Dermis blood vessel endothelial cell (primary cell): ENCODE results near the gene DNAH3. TPM values are rescaled to one million over a fixed set of nuclear protein-coding genes. Genes with fewer than 3 reads are reported as not detected.
A peak's percentile ranks its signal among the peaks of the same experiment; 100 is the strongest.
"Not testable (repeated sequence)": the region's sequence is repeated elsewhere in the genome, so short reads cannot be mapped to it uniquely, and the experiment has no call there.

Experiments used
- DNase-seq: peaks from one replicate; pipeline ENCODE4 v3.0.0; 2010
- total RNA-seq: library from RNA; depleted of rRNA; stranded (reverse); fragments of >200 nt; gene quantifications from 2 replicates; pipeline ENCODE4 v1.2.3, GENCODE V29; 2014

Gene DNAH3
- total RNA-seq, 1 donor from 2014 or later = not detected

GRCh38 chr16:21167929-21168602, 17.4 kb upstream of the DNAH3 start:
- no peak for DNase-seq

- DNase-seq = no peak
Measured at GRCh38 chr16:21167360-21167759, 16.7 kb upstream of the DNAH3 start.

- DNase-seq = no peak
Measured at GRCh38 chr16:21166561-21166961, 15.9 kb upstream of the DNAH3 start.

GRCh38 chr16:21164521-21165168, 14.0 kb upstream of the DNAH3 start:
- no peak for DNase-seq

- DNase-seq = no peak
Measured at GRCh38 chr16:21163576-21163975, 12.9 kb upstream of the DNAH3 start.

- DNase-seq = no peak
Measured at GRCh38 chr16:21162661-21163151, 12.1 kb upstream of the DNAH3 start.

GRCh38 chr16:21161211-21161610, 10.6 kb upstream of the DNAH3 start:
- DNase-seq = no peak

GRCh38 chr16:21160276-21160675, 9.6 kb upstream of the DNAH3 start:
- no peak for DNase-seq

- DNase-seq = peak; percentile 9
Measured at GRCh38 chr16:21159281-21159951, 8.8 kb upstream of the DNAH3 start.

- peak; percentile 67 for DNase-seq
Measured at GRCh38 chr16:21158208-21159110, 7.8 kb upstream of the DNAH3 start, which contains the start of gene LDAF1. Gene LDAF1, plus strand, starts transcription at chr16:21158674. Its CDS starts 2,509 bp downstream, at chr16:21161183.

- DNase-seq = no peak
Measured at GRCh38 chr16:21157632-21158031, 7.0 kb upstream of the DNAH3 start.

GRCh38 chr16:21156767-21157467, 6.3 kb upstream of the DNAH3 start:
- DNase-seq = peak; percentile 79

- not testable (repeated sequence) for DNase-seq
Measured at GRCh38 chr16:21156011-21156410, 5.4 kb upstream of the DNAH3 start.

- DNase-seq = not testable (repeated sequence)
Measured at GRCh38 chr16:21153124-21153729, 2.6 kb upstream of the DNAH3 start.

- not testable (repeated sequence) for DNase-seq
Measured at GRCh38 chr16:21152160-21153030, 1.7 kb upstream of the DNAH3 start.

GRCh38 chr16:21145738-21146137, 4.9 kb downstream of the DNAH3 start:
- no peak for DNase-seq

- no peak for DNase-seq
Measured at GRCh38 chr16:21134053-21134452, 16.6 kb downstream of the DNAH3 start.

- no peak for DNase-seq
Measured at GRCh38 chr16:21130811-21131210, 19.8 kb downstream of the DNAH3 start.

- no peak for DNase-seq
Measured at GRCh38 chr16:21128991-21129390, 21.7 kb downstream of the DNAH3 start.

GRCh38 chr16:21126518-21126917, 24.1 kb downstream of the DNAH3 start:
- no peak for DNase-seq
